Right lobe of liver (tissue), 4 donors: Measurements from ENCODE around the gene ATRIP.

Experiments used
- CTCF ChIP-seq, 4 donors: fragments of 200-600 bp in 3 of 4; fragments of 450-650 bp in 1 of 4; IDR thresholded peaks; one replicate each; pipeline versions ENCODE4 v1.5.1 to v1.8.0; 2016 to 2022; ENCODE audit warnings: antibody characterized with exemption in 4 of 4, mild to moderate bottlenecking in 2 of 4
- POLR2A ChIP-seq: fragments of 450-650 bp; IDR thresholded peaks from one replicate; pipeline ENCODE4 v1.6.1; 2017; ENCODE audit warnings: antibody characterized with exemption, mild to moderate bottlenecking
- donor health status: DM: no; HTN: no; CAD: no.
- donor health status: DM: no; HTN: no; CAD: no.
- donor health status: DM: no; HTN: yes; CAD: no.

DNA sequence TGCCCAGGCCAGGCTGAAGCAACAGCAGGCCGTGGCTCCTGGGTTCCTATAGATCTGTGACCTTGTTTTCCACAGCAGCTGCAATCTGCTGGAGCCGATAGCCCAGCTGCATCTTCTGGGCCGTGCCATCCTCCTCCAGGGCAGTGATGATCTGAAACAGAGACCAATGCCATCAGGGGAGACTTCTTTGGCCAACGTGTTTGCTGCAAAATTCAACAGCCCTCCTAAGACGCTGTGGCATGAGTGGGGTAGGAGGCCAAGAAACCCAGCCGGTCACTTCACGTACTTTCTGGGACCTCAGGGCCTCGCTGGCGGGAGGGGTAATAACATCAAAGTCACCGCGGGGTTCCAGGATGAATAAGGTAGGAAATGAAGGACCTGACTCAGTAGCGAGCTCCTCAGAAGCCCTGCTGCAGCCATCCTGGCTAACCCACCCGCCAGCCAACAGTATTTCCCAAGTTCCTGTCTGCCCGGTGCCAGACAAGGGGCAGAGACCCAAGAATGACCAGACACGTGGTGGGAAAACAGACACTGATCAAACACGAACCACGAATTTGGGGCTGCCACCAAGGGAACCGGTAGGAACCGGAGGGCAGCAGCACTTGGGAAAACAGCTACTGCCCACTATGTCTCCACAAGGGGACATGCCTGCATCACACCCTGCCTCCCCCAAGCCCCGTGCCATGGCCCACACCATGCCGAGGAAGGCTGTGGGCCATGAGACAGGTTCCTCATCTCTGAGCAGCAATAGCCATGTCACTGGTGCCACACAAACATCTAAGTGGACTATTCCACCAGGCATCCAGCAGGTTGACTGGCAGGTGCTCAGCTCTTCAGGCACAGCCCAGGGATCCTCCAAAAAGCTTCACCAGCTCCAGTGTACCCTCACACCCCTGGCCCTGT lies 41.8 kb upstream of the ATRIP start:
- TF ChIP-seq CTCF (IDR thresholded peaks at IDR 0.05) (no peak), POLR2A (no peak)
